IPS-11a (cell line): Measurements from ENCODE around the gene FBXO3.
"Not testable (repeated sequence)": the region's sequence is repeated elsewhere in the genome, so short reads cannot be mapped to it uniquely, and the experiment has no call there.

Experiments used
- H3K4me3 ChIP-seq: one replicate; pipeline ENCODE4 v1.5.1; 2013; ENCODE audit warnings: low read depth, low read length, control low read depth

Gene FBXO3

DNA sequence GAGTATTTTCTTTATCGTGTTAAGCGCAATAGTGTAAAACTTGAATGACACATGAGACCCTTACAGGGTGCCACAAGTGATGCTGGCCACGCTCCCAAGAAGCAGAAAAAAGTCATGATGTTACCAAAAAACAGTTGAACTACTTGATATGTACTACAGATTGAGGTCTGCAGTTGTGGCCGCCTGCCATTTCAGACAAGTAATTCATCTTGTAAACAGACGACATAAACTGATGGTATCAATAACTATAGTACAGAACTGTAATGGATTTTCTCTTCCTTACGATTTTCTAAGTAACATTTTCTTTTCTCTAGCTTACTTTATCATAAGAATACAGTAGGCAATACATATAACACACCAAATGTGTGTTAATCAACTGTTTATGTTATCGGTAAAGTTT, 43.6 kb downstream of the FBXO3 start:
- no peak overlapping the region for H3K4me3 ChIP-seq

DNA sequence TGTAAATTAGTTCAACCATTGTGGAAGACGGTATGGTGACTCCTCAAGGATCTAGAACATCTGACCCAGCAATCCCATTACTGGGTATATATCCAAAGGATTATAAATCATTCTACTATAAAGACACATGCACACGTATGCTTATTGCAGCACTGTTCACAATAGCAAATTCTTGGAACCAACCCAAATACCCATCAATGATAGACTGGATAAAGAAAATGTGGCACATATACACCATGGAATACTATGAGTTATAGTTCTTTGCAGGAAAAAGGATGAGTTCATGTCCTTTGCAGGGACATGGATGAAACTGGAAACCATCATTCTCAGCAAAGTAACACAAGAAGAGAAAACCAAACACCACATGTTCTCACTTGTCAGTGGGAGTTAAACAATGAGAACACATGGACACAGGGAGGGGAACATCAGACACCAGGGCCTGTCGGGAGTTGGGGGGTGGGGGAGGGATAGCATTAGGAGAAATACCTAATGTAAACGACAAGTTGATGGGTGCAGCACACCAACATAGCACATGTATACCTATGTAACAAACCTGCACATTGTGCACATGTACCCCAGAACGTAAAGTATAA, 45.2 kb downstream of the FBXO3 start:
- not testable (repeated sequence) for H3K4me3 ChIP-seq

DNA sequence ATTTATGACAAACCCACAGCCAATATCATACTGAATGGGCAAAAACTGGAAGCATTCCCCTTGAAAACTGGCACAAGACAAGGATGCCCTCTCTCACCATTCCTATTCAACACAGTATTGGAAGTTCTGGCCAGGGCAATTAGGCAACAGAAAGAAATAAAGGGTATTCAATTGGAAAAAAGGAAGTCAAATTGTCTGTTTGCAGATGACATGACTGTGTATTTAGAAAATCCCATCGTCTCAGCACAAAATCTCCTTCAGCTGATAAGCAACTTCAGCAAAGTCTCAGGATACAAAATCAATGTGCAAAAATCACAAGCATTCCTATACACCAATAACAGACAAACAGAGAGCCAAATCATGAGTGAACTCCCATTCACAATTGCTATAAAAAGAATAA, 46.8 kb downstream of the FBXO3 start:
- H3K4me3 ChIP-seq: not testable (repeated sequence)

DNA sequence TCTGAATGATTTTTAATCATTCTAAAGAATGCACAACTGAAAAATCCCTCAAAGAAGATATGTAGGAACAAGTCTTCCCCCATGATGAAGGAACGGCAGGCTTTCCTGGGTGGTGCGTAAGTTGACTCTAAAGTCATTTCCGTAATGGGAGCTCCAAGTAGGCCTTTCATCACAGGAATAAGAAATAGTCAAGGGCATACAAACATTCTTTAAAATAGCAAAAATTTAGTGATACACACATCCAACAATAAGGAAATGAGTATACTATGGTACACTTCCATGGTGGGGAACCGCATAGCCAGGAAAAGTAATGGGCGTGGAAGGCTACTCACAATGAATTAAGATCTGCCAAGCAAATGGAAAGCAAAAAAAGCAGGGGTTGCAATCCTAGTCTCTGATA, 48.8 kb downstream of the FBXO3 start:
- no peak overlapping the region for H3K4me3 ChIP-seq

DNA sequence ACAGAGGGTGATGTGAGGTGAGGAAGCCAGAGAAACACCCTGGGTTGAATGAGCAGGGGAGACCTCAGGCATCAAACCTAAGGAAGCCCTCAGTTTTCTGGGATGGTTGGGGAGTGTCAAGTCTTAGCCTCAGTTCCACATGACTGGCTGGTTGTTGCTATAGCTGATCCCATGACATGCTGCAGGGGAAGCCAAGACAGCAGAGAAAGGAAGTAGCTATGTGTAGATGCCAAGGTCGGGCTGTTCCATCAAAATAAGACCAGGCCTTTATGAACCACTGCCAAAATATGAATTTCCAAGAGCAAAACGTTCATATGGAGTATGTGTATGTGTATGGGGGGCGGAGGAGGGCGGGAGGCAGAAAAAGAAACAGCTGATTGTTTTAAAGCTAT, 49.7 kb downstream of the FBXO3 start:
- H3K4me3 ChIP-seq: no peak overlapping the region

DNA sequence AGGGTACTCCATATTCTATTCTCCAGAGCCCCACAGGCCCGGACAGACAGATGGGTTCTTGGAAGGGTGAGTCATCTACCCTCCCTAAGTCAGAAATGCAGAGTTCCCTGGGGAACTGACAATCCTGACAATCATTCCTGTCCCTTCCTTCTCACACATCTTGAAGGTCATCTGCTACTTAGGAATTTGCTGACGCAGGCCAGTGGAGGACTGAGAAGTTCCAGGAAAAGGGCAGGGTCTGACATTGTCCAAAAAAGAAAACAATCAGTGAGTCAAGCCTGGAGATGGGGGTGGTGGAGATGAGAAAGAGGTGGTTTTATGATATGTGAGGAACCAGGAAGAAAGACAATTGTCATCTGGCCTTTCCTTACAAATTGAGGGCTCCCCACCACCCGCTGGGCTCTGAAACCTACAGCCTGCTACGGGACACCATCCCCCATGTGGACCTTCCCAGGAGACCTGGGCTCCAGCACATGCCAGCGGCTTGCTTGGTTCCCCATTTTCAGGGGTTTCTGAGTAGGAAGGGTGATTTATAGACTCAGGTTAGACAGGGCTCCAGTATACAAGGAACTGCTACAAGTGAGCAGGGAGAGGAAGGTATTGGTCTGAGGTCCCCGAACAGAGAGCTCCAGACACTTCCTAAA, 51.0 kb downstream of the FBXO3 start:
- no peak overlapping the region for H3K4me3 ChIP-seq

DNA sequence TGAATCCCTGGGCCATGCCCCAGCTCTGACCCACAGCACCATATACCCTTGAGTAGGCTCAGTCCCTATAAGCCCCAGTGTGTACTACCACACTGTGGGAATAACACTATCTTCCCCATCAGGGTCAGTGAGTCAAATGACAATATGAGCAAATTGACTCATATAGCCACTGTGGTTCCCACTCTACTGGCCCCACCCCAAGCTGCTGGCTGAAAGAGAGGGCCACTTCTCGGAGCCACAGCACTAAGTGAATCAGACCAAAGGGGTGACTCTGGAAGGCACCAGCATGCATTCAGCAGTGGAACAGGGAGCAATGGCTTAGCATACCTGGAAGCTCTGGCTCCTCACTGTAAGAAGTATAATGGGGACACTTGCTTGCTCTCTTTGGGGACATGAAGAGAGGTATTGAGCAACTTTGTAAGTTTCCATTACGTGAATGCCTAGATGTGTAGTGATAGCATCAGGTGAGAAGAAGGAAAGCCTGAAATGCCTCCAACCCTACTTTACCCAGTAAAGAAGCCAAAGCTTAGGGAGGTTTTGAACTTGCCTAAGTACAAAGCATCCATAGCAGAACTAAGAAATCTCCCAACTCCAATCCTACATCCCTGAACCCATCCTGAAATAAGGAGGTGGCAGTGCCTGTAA, 51.6 kb downstream of the FBXO3 start:
- H3K4me3 ChIP-seq: no peak overlapping the region

DNA sequence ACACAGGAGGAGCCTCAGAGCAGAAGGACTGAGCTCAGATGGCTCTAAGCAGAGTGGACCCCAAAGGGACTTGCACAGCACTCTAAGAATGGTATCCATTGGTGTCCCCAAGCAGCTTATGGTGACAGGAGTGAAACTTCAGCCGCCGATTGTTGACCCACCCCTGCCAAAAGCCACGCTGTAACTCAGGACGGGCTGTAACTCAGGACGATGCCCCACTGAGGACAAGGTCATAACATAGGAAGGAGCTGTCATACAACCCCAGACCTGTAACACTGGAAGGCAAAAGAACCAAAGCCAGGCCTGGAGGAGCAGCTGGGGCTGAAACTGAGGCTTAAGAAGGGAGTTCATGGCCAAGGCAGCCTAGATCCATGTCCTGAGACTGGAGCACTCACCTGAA, 52.3 kb downstream of the FBXO3 start:
- no peak overlapping the region for H3K4me3 ChIP-seq

DNA sequence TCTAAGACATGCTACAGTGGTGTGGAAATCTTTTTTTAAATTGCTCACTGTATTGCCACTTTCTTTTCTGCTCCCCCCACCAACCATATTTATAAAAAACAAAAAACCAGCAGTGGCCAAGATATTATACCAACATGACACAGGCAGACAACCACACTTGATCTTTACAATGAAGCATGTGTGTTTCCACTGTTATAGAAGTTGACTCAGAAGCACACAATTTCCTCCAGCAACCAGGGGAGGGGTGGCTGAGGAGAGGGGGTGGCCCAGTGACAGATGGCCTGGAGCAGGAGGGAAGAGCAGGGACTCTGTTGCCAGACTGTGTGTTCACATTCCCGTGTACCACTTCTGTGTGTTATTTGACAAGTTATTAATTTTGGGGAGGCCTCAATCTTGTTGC, 52.9 kb downstream of the FBXO3 start:
- H3K4me3 ChIP-seq: no peak overlapping the region

DNA sequence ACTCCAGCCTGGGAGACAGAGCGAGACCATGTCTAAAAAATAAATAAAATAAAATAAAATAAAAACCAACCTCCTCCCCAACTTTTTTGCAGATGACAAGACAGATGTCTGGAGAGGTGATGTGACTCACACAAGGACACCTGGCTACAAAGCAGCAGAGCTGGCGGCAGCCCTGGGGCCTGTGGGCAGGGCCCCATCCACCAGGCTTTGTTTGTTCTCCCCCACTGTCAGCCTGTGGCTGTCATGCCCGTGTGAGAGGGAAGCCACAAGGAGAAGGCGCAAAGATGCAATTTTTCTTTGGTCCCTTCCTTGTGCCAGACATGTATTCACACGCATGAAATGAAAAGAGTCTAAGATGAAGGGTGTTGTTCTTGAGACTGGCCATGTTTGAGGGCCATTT, 54.7 kb downstream of the FBXO3 start:
- no peak overlapping the region for H3K4me3 ChIP-seq

DNA sequence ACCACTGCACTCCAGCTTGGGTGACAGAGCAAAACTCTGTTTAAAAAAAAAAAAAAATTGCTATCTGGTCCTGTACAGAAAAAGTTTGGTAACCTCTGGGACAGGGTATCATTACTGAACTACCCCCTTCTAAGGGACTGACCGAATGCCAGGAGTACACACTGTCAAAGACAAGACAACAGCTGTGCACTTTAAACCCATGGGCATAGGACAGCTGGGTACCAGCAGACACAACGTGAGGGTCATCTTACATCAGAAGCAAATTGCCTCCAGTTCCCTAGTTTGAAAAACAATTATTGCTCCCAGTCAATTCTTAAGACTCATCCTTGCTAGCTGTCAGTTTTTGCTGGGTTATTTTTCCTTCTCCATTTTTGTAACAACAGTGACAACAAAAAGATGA, 55.9 kb downstream of the FBXO3 start:
- H3K4me3 ChIP-seq: no peak overlapping the region

DNA sequence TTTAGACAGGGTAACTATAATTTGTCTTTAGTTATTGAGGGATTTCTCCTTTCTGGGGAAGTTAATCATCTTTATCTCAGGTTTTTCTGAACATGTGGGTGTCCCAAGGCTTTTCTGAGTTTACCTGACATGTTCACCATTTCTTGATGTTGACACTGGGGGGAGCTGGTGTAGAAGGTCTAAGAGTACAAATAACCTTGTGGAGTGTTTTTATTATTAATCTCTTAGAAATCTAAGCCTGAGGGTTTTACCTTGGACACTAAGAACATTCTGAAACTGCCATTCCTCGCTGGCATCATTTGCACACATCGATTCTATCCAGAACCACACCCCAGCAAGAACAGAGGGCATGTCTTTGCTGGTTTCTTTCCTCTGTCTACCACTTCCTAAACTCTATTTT, 58.1 kb downstream of the FBXO3 start:
- H3K4me3 ChIP-seq: no peak overlapping the region

DNA sequence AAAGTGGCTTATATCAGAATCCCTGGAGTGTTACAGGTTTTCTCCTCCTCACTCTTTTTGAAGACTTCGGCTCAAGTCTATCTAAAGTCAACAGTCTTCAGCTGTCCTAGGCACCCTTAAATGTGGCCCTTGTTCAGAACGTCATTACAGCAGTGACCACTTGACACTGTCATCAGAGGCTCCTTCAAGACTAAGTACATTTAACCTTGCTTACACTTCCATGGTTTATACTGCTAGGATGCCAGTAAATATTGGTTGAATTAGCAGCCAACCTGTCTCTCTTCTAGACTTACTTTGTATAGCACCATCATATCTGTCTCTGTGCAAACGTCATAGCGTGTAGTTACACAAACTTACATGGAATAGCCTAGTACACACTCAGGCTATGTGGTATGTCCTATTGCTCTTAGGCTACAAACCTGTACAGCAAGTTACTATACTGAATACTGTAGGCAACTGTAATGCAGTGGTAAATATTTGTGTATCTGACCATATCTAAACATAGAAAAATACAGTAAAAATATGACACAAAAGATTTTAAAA, 60.4 kb downstream of the FBXO3 start:
- H3K4me3 ChIP-seq: no peak overlapping the region

DNA sequence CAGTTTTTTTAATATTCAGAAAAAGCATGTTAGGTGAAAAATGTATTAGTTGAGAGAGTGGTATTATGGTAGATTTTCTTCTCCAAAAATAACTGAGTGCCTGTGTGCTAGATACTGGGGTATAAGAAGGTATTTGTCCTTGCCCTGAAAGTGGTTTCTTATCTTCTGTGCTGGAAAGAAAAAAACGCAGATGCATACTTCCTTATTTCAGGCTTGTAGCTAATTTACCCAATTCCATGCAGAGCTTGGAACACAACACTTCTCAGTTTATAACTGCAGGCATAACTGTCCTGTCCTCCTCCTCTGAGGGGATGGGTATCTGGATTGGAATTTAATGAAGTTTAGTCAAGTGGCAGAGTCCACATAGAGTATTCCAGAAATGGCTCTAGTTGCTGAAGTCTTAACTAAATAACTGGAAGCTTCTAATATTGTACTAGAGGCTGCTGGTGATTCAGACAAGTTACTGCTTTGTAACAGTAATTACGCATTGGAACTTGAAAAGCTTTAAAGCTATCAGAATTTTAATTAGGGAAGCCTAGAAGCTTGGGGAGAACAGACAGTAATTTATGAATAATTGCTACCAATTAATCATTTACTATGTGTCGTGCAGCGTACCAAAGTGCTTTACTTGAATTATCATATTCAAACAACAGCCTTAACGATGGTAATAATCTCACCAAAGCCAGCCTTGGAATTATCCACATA, 61.0 kb downstream of the FBXO3 start:
- H3K4me3 ChIP-seq: no peak overlapping the region

DNA sequence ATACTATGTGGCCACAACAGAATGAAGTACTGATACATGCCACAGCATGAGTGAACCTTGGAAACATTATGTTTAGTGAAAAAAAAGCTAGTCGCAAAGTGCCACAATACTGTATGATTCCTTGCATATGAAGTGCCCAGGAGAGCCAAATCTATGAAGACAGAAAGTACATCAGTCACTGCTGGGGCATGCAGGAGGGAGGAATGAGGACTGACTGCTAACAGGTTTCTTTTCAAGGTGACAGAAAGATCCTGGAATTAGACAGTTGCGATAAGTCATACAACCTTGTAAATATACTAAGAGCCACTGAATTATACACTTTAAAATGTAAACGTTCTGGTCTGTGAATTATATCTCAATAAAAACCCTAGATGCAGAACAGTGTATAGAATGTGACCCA, 61.9 kb downstream of the FBXO3 start:
- H3K4me3 ChIP-seq: no peak overlapping the region

DNA sequence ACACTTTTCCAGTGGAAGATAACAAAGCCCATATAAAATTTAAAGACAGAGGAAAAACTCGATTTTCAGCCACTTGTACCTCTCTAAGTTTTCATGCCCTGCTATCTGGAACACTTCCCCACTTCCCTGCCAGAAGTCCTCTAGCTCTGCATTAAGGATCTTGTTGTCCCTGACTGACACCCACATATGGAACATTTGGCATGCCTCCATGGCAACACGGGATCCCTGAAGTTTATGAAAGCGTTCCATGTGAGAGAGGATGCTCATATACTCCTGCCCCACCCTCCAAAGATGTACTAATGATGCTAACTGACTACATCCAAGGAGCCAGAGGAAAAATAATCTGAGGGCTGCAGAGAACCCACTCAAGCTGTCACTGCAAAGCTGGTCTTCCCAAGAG, 64.9 kb downstream of the FBXO3 start:
- H3K4me3 ChIP-seq: no peak overlapping the region

DNA sequence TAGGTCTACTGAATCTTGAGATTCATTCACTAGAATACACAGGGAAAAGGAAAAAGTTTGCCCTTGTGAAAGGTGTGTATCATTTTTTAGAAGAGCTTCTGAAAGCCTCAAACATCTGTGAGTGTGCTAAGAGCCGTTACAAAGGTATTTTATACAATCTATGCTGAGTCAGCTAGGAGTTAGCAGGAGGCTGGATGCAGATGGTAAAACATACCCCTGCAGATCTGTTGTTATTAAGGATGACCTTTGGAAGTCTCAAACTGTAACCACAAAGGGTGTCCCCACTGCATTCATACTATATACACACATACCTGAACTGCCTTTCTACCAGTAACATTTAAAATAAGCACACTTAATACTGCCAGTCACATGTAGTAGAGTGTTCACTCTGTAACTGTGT, 65.3 kb downstream of the FBXO3 start:
- no peak overlapping the region for H3K4me3 ChIP-seq

DNA sequence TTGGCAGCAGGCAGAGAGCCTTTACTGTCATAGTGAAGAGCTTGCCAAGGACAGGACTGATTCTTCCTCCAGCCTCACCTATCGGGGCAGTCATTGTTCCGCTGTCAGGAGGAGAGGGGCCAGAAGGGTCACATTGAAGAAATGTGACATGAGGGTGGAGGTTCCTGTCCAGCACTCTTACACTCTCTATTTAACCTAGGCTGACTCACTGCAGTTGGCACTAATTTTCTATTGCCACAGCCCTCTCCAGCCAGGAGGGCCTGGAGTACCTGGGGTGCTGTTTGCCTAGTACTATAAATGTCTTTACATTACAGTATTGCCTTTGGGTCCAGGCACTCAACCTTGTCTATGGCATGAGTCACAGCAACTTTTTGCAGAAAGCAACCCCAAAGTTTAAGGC, 66.5 kb downstream of the FBXO3 start:
- not testable (repeated sequence) for H3K4me3 ChIP-seq

DNA sequence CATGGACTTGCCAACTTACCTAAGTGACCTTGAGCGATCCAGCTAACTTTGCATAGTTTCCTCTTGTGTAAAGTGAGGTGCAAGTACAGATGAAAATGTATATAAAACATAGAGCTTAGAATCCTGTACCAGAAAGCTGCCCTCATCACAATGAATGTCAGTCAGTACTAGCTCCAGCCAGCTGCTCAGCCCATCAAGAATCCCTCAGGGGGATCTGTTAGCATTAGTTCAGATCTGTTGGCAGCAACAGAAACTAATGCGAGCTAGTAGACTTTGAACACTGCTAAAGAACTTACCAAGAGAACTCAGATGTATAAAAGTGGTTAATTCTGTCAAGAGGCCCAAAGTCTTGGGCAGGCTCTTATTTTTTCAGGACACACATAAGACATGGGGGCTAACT, 67.4 kb downstream of the FBXO3 start:
- H3K4me3 ChIP-seq: no peak overlapping the region

DNA sequence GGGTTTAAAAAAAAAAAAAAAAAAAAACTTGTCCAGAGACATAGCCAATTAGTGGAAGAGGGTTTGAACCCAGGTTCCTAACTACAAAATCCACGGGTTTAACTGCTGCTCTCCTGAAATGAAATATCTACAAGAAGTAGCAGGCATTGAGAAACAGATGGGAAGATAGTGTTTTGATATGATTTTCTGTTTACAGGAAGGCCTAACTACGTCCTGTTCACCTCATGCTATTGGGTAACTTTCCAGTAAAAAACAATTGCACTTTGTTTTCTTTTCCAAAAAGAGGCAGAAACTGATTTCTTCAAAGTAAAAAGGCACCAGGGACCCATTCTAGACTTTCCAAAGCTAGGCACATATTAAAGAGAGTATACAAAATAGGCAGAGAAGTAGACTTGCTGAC, 67.8 kb downstream of the FBXO3 start:
- no peak overlapping the region for H3K4me3 ChIP-seq

DNA sequence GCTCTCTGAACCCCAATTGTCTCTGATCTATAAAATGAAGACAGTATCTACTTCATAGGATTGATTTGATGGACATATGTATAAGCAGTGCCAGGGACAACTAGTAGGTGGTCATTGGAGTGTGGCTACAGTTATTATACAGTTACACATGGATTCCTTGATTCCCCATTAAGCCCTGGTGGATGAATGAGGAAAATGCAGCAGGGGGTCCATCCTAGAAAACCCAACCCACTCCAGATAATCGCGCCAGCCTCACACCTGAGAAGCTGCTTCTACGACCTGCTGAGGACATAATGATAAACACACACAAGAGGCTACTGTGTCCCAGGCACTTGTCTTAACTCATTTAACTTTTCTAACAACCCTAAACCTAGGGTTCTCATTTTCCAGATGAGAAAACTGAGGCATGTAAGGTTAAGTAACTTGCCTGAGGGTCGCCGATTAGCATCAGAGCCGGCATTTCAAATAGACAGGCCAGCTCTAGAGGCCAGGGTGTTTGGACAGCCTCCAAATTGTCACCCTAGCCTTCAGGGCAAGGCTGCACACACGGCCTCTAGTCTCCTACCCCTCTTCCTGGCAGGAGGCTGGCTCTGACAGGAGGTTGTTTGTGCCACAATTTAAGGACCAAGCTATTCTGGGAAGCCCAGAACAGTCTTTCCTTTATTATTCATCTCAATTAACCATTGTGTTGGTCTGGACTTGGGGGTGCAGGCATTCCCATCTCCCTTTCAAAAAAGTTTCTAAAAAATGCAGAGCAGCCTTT, 69.9 kb downstream of the FBXO3 start:
- H3K4me3 ChIP-seq: no peak overlapping the region
